Measurements from ENCODE around the gene ABTB2. TPM values are rescaled to one million over a fixed set of nuclear protein-coding genes. Genes with fewer than 3 reads are reported as not detected.

The ABTB2 gene
- total RNA-seq, 6 donors from 2014 or later, result 1.4 to 6.8 (median 4.7) TPM

- ATAC-seq (ENCODE audit: low FRiP score in 2 of 2) (no peak), DNase-seq (no peak)
- TF ChIP-seq CTCF (IDR thresholded peaks at IDR 0.05) (no peak), POLR2A (IDR thresholded peaks at IDR 0.05) (no peak), POLR2AphosphoS5 (IDR thresholded peaks at IDR 0.05) (no peak), EP300 (IDR thresholded peaks at IDR 0.05) (no peak)
- Histone ChIP-seq H3K4me1 (peaks cover 6 to 24% (median 12%) of the 10 kb centered on the region in 4 donors), H3K4me3 (no peak overlapping the region), H3K27me3 (no peaks in the 10 kb centered on the region), H3K9me3 (no peaks in the 10 kb centered on the region), H3K36me3 (peaks cover 0 to 12% (median 1%) of the 10 kb centered on the region in 4 donors), H3K27ac (no peak overlapping the region)
- 78 to 90% methylated on average over 4 to 9 of the region's 9 CpGs for WGBS, 2 donors
These were observed 200.6 kb downstream of the ABTB2 start for GRCh38 chr11:34157163-34157562.

- H3K36me3 ChIP-seq, result peaks cover 0 to 21% (median 8%) of the 10 kb centered on the region in 4 donors
- H3K4me3 ChIP-seq, result no peak overlapping the region
- no peak overlapping the region for H3K27ac ChIP-seq
- no peak for ATAC-seq (ENCODE audit: low FRiP score in 2 of 2)
- no peaks in the 10 kb centered on the region for H3K27me3 ChIP-seq
- WGBS, 2 donors, result 78% methylated on average over 2 of the region's 2 CpGs; no CpG with 5 or more reads in 1 of the 2 donors
- peaks cover 6 to 24% (median 12%) of the 10 kb centered on the region in 4 donors for H3K4me1 ChIP-seq
- TF ChIP-seq CTCF (IDR thresholded peaks at IDR 0.05) (no peak), POLR2AphosphoS5 (IDR thresholded peaks at IDR 0.05) (no peak), POLR2A (IDR thresholded peaks at IDR 0.05) (no peak), EP300 (IDR thresholded peaks at IDR 0.05) (no peak)
- no peaks in the 10 kb centered on the region for H3K9me3 ChIP-seq
- DNase-seq, result no peak
These were observed 202.1 kb downstream of the ABTB2 start for GRCh38 chr11:34155757-34156062.

- Histone ChIP-seq H3K36me3 (peaks cover 0 to 26% (median 10%) of the 10 kb centered on the region in 4 donors), H3K4me3 (no peak overlapping the region), H3K27ac (no peak overlapping the region), H3K27me3 (no peaks in the 10 kb centered on the region), H3K4me1 (peaks cover 6 to 24% (median 12%) of the 10 kb centered on the region in 4 donors), H3K9me3 (no peaks in the 10 kb centered on the region)
- no peak for TF ChIP-seq CTCF (IDR thresholded peaks at IDR 0.05)
- no peak for TF ChIP-seq POLR2AphosphoS5 (IDR thresholded peaks at IDR 0.05)
- no peak for TF ChIP-seq EP300 (IDR thresholded peaks at IDR 0.05)
- TF ChIP-seq POLR2A (IDR thresholded peaks at IDR 0.05), result no peak
- DNase-seq, result peak in 1 of 2 donors; percentile 37
- no peak for ATAC-seq (ENCODE audit: low FRiP score in 2 of 2)
- WGBS, 2 donors, result 58 to 61% methylated on average over 14 to 15 of the region's 15 CpGs
These were observed 202.6 kb downstream of the ABTB2 start for GRCh38 chr11:34155057-34155756.

GRCh38 chr11:34154059-34154875 lies 203.5 kb downstream of the ABTB2 start:
- no peaks in the 10 kb centered on the region for H3K9me3 ChIP-seq
- no peak overlapping the region for H3K27ac ChIP-seq
- peaks cover 0 to 29% (median 14%) of the 10 kb centered on the region in 4 donors for H3K36me3 ChIP-seq
- peak in 1 of 2 donors; percentile 31 for DNase-seq
- WGBS, 2 donors, result 73 to 78% methylated on average over 4 to 16 of the region's 16 CpGs
- H3K4me1 ChIP-seq, result peaks cover 6 to 24% (median 12%) of the 10 kb centered on the region in 4 donors
- TF ChIP-seq CTCF (IDR thresholded peaks at IDR 0.05) (no peak), POLR2AphosphoS5 (IDR thresholded peaks at IDR 0.05) (no peak), EP300 (IDR thresholded peaks at IDR 0.05) (no peak), POLR2A (IDR thresholded peaks at IDR 0.05) (no peak)
- no peaks in the 10 kb centered on the region for H3K27me3 ChIP-seq
- ATAC-seq (ENCODE audit: low FRiP score in 2 of 2), result peak in 1 of 2 donors; percentile 47
- H3K4me3 ChIP-seq, result no peak overlapping the region

Data from upper lobe of left lung (tissue), 6 donors.